Right atrium auricular region (tissue), 2 donors: ENCODE data around the gene ATXN7L2. TPM values are rescaled to one million over a fixed set of nuclear protein-coding genes. Genes with fewer than 3 reads are reported as not detected.

ENCODE experiments used
- DNase-seq: peaks from one replicate; pipeline ENCODE4 v3.0.0-alpha.2; 2019; ENCODE audit warnings: low spot score
- H3K27ac ChIP-seq, 2 donors: fragments of 200-600 bp; sonication (generic); 1 replicate in 1 of 2; 2 replicates in 1 of 2; pipeline ENCODE4 v1.5.1; 2016 to 2019
- H3K27me3 ChIP-seq, 2 donors: fragments of 200-600 bp; sonication (generic); one replicate each; pipeline versions ENCODE4 v1.5.1 to v1.6.0; 2017 to 2019
- H3K36me3 ChIP-seq: fragments of 200-600 bp; sonication (generic); one replicate; pipeline ENCODE4 v1.5.1; 2016
- H3K4me1 ChIP-seq, 2 donors: fragments of 200-600 bp; sonication (generic); one replicate each; pipeline versions ENCODE4 v1.5.1 to v1.6.0; 2017 to 2019
- H3K4me3 ChIP-seq, 2 donors: fragments of 200-600 bp; sonication (generic); 1 replicate in 1 of 2; 2 replicates in 1 of 2; pipeline ENCODE4 v1.5.1; 2017 to 2019; ENCODE audit warnings: mild to moderate bottlenecking in 1 of 2, moderate library complexity in 1 of 2
- H3K9me3 ChIP-seq, 2 donors: fragments of 200-600 bp; sonication (generic); one replicate each; pipeline ENCODE4 v1.5.1; 2019
- CTCF ChIP-seq, 2 donors: fragments of 200-600 bp; sonication (generic); IDR thresholded peaks; one replicate each; pipeline ENCODE4 v1.5.1; 2019; ENCODE audit warnings: antibody characterized with exemption in 2 of 2
- total RNA-seq, 2 donors: library from RNA; depleted of rRNA; stranded (reverse); fragments of >200 nt; gene quantifications; one replicate each; pipeline ENCODE4 v1.1.0, GENCODE V29; 2016

ATXN7L2 gene
- total RNA-seq, result 1 to 10 TPM; 2.4 to 3.5 TPM

GRCh38 chr1:109483672-109484518 is at the start of gene ATXN7L2:
TSS of gene ATXN7L2 (plus strand) at chr1:109483905. CDS start at chr1:109483954, 49 bp downstream.
- peak; percentile 87 for DNase-seq
- no peak for TF ChIP-seq CTCF (IDR thresholded peaks at IDR 0.05)
- H3K27me3 ChIP-seq, result no peaks in the 10 kb centered on the region
- peak within 1 kb of the TSS; percentile 86 to 92 for H3K27ac ChIP-seq
- no peaks in the 10 kb centered on the region for H3K9me3 ChIP-seq
- peaks cover 5% of the 10 kb centered on the region for H3K36me3 ChIP-seq
- peak within 1 kb of the TSS; percentile 70 to 78 for H3K4me3 ChIP-seq
- peaks cover 0 to 18% of the 10 kb centered on the region in 2 donors for H3K4me1 ChIP-seq

DNA sequence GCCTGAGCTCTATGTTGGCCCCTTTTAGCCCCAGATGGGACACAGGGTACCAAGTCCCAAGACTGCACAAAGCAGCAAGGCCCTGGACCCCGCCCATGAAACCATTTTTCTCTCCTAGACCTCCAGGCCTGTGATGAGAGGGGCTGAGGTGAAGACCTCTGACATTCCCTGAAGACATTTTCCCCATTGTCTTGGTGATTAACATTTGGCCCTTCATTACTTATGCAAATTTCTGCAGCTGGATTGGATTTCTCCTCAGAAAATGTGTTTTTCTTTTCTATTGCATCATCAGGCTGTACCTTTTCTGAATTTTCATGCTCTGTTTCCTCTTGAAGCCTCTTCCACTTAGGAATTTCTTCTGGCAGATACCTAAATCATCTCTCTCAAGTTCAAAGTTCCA is 49.2 kb upstream of the ATXN7L2 start:
- Histone ChIP-seq H3K36me3 (no peaks in the 10 kb centered on the region), H3K9me3 (no peaks in the 10 kb centered on the region)

DNA sequence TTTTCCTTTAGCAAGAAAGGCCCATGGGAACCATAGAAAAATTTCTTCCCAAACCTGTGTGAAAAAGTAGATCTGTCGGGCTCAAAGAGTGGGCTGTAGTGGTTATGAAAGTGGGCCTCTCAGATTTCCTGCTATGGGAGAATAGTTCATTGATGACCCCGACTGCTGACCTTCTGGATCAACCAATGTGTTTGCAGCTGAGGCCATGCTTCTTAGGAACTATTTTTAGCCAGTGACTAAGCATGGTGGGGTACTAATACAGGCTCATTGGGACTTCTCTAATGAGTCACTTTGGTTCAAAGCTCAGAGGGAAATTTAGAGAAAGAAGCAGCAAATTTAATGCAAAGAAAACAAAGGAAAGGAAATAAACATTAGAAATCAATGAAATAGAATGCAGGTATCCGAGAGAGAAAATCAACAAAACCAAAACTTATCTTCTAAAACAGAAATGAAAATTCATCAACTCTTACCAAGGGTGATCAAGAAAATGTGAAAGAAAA is 44.9 kb upstream of the ATXN7L2 start:
- no peaks in the 10 kb centered on the region for H3K27me3 ChIP-seq
- no peaks in the 10 kb centered on the region for H3K4me1 ChIP-seq
- DNase-seq, result no peak
- no peaks in the 10 kb centered on the region for H3K36me3 ChIP-seq
- H3K9me3 ChIP-seq, result no peaks in the 10 kb centered on the region
- TF ChIP-seq CTCF (IDR thresholded peaks at IDR 0.05), result no peak
- peak overlapping the region in 1 of 2 donors; percentile 36 for H3K27ac ChIP-seq
- H3K4me3 ChIP-seq, result no peak overlapping the region

More for the DNA sequence above, 49.2 kb upstream of the ATXN7L2 start:
- no peak for DNase-seq
- Histone ChIP-seq H3K4me3 (no peak overlapping the region), H3K27ac (no peak overlapping the region), H3K4me1 (no peaks in the 10 kb centered on the region), H3K27me3 (no peaks in the 10 kb centered on the region)
- TF ChIP-seq CTCF (IDR thresholded peaks at IDR 0.05), result no peak

- Histone ChIP-seq H3K36me3 (no peaks in the 10 kb centered on the region), H3K4me3 (no peak overlapping the region), H3K27ac (no peak overlapping the region), H3K27me3 (no peaks in the 10 kb centered on the region), H3K9me3 (no peaks in the 10 kb centered on the region), H3K4me1 (no peaks in the 10 kb centered on the region)
- no peak for DNase-seq
- no peak for TF ChIP-seq CTCF (IDR thresholded peaks at IDR 0.05)
Measured at GRCh38 chr1:109441069-109441468, 42.6 kb upstream of the ATXN7L2 start.

DNA sequence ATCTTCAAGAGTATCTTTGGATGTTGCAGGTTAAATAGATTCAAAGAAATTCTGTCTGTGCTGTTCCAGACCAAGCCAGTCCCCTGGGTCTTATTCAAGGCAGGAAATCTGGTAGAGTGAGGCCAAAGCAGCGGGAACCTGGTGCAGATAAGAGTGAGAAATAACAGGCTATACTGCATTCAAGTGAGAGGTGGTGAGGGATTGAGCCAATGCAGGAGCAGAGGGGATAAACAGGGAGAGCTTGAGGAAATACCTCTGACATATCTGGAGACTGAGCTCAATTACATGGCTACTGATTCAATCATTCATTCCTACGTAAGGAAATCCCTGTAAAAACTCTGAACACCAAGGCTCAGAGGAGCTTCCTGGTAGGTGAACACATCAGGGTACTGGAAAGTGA is 40.2 kb upstream of the ATXN7L2 start:
- Histone ChIP-seq H3K36me3 (no peaks in the 10 kb centered on the region), H3K27me3 (no peaks in the 10 kb centered on the region), H3K27ac (no peak overlapping the region), H3K9me3 (no peaks in the 10 kb centered on the region), H3K4me1 (no peaks in the 10 kb centered on the region), H3K4me3 (no peak overlapping the region)
- DNase-seq, result no peak
- TF ChIP-seq CTCF (IDR thresholded peaks at IDR 0.05), result no peak
